Measurements from ENCODE around the gene IMP4. TPM values are rescaled to one million over a fixed set of nuclear protein-coding genes. Genes with fewer than 3 reads are reported as not detected.

Gene IMP4
- total and polyA plus RNA-seq, 2 donors (not counting 3 experiments of a cell fraction or from before 2014, with no cell fraction given): 74.0 to 149 TPM

- H3K4me3 ChIP-seq (replicated peaks in 1 of 3; ENCODE audit: insufficient read depth in 1 of 3, low read depth in 1 of 3, low read length in 3 of 3): no peak overlapping the region
- H3K4me2 ChIP-seq (ENCODE audit: insufficient read depth, low read length): no peak overlapping the region
- no peaks in the 10 kb centered on the region for H3K4me1 ChIP-seq (ENCODE audit: control insufficient read depth, extremely low read depth, insufficient read depth, low read length)
- H3K36me3 ChIP-seq (ENCODE audit: control insufficient read depth in 2 of 2, extremely low read depth in 1 of 2, insufficient read depth in 2 of 2, low read length in 2 of 2): no peaks in the 10 kb centered on the region
- H3K9ac ChIP-seq (replicated peaks; ENCODE audit: extremely low read depth, insufficient read depth, low read length): no peak overlapping the region
- DNase-seq (ENCODE audit: low read depth, low spot score) (no peak), FAIRE-seq (no peak)
- no peaks in the 10 kb centered on the region for H3K9me1 ChIP-seq (replicated peaks; ENCODE audit: control insufficient read depth, extremely low read depth, insufficient read depth, low read length)
- dilution Hi-C loops (cut with MboI; ENCODE audit: extremely low pct_ligation_motif_present, low sequenced_read_pairs): no loop called here
- H3K27me3 ChIP-seq (ENCODE audit: control insufficient read depth in 2 of 2, insufficient read depth in 2 of 2, low read length in 2 of 2): peaks cover 2% of the 10 kb centered on the region in 2 experiments
- H3K27ac ChIP-seq (ENCODE audit: insufficient read depth, low read depth, low read length): no peak overlapping the region
- no peaks in the 10 kb centered on the region for H3K79me2 ChIP-seq (ENCODE audit: control insufficient read depth, insufficient read depth, low read length)
- no peaks in the 10 kb centered on the region for H3K9me3 ChIP-seq (replicated peaks; ENCODE audit: control insufficient read depth, insufficient read depth, low read length)
- no peaks in the 10 kb centered on the region for H4K20me1 ChIP-seq (replicated peaks; ENCODE audit: control insufficient read depth, extremely low read depth, insufficient read depth, low read length)
- ChIA-PET CTCF (no interaction called here), POLR2A (no interaction called here)
- no peak for TF ChIP-seq JUN (IDR thresholded peaks at IDR 0.05; ENCODE audit: borderline replicate concordance, insufficient read depth, insufficient read length, low read depth)
- no peak for TF ChIP-seq CTCF (IDR thresholded peaks at IDR 0.05; ENCODE audit: extremely low read depth in 1 of 2, insufficient read depth in 1 of 2, low read depth in 1 of 2, low read length in 2 of 2)
- no peak for TF ChIP-seq EZH2 (IDR thresholded peaks at IDR 0.05; ENCODE audit: borderline replicate concordance, low read depth, low read length, severe bottlenecking)
- BruUV-seq (replicated peaks): no TSS peak
- intact Hi-C loops (cut with micrococcal nuclease): no loop called here
- no peak overlapping the region for H2AFZ ChIP-seq (ENCODE audit: low read depth, low read length)
Measured at GRCh38 chr2:130303169-130303568, 39.5 kb upstream of the IMP4 start.

- FAIRE-seq (no peak), DNase-seq (ENCODE audit: low read depth, low spot score) (no peak)
- BruUV-seq (replicated peaks): no TSS peak
- Histone ChIP-seq H3K79me2 (ENCODE audit: control insufficient read depth, insufficient read depth, low read length) (no peaks in the 10 kb centered on the region), H3K9ac (replicated peaks; ENCODE audit: extremely low read depth, insufficient read depth, low read length) (no peak overlapping the region), H3K4me3 (replicated peaks in 1 of 3; ENCODE audit: insufficient read depth in 1 of 3, low read depth in 1 of 3, low read length in 3 of 3) (no peak overlapping the region), H2AFZ (ENCODE audit: low read depth, low read length) (no peak overlapping the region), H3K9me1 (replicated peaks; ENCODE audit: control insufficient read depth, extremely low read depth, insufficient read depth, low read length) (no peaks in the 10 kb centered on the region), H3K27ac (ENCODE audit: insufficient read depth, low read depth, low read length) (no peak overlapping the region), H3K36me3 (ENCODE audit: control insufficient read depth in 2 of 2, extremely low read depth in 1 of 2, insufficient read depth in 2 of 2, low read length in 2 of 2) (no peaks in the 10 kb centered on the region), H3K4me2 (ENCODE audit: insufficient read depth, low read length) (no peak overlapping the region), H3K9me3 (replicated peaks; ENCODE audit: control insufficient read depth, insufficient read depth, low read length) (no peaks in the 10 kb centered on the region), H3K4me1 (ENCODE audit: control insufficient read depth, extremely low read depth, insufficient read depth, low read length) (no peaks in the 10 kb centered on the region), H4K20me1 (replicated peaks; ENCODE audit: control insufficient read depth, extremely low read depth, insufficient read depth, low read length) (no peaks in the 10 kb centered on the region), H3K27me3 (ENCODE audit: control insufficient read depth in 2 of 2, insufficient read depth in 2 of 2, low read length in 2 of 2) (peaks cover 2% of the 10 kb centered on the region in 2 experiments)
- intact Hi-C loops (cut with micrococcal nuclease): no loop called here
- CTCF ChIA-PET: interaction anchor here (1.7 kb wide), 1 partner anchor 14 kb away, joined by 5 read pairs; no protein-coding TSS in a partner anchor
- POLR2A ChIA-PET: no interaction called here
- dilution Hi-C loops (cut with MboI; ENCODE audit: extremely low pct_ligation_motif_present, low sequenced_read_pairs): no loop called here
- TF ChIP-seq EZH2 (IDR thresholded peaks at IDR 0.05; ENCODE audit: borderline replicate concordance, low read depth, low read length, severe bottlenecking): no peak
- TF ChIP-seq FOS (IDR thresholded peaks at IDR 0.05; ENCODE audit: borderline replicate concordance, insufficient read depth, low read length): no peak
- no peak for TF ChIP-seq MYC (IDR thresholded peaks at IDR 0.05; ENCODE audit: low read depth, low read length)
- no peak for TF ChIP-seq GATA2 (IDR thresholded peaks at IDR 0.05; ENCODE audit: insufficient read depth, insufficient read length, low read depth, low read length)
- TF ChIP-seq JUN (IDR thresholded peaks at IDR 0.05; ENCODE audit: borderline replicate concordance, insufficient read depth, insufficient read length, low read depth): no peak
Measured at GRCh38 chr2:130304726-130305125, 38.0 kb upstream of the IMP4 start.

Measured in endothelial cell of umbilical vein (primary cell).